ENCODE results near the gene ATF1.

- TF ChIP-seq FOXA1 (IDR thresholded peaks at IDR 0.05) = no peak
- TF ChIP-seq SP1 (IDR thresholded peaks at IDR 0.05) = no peak
Observed at GRCh38 chr12:50727466-50727865, 36.4 kb upstream of the ATF1 start.
